ENCODE results near the gene KATNB1.

Gene KATNB1

GRCh38 chr16:57723170-57723569, 12.4 kb upstream of the KATNB1 start:
- TF ChIP-seq EZH2phosphoT487 (IDR thresholded peaks at IDR 0.05; ENCODE audit: borderline replicate concordance, low read length) (no peak), CTCF (IDR thresholded peaks at IDR 0.05; ENCODE audit: low read depth, low read length, poor library complexity, severe bottlenecking) (no peak)
- H3K36me3 ChIP-seq (ENCODE audit: control insufficient read depth, low read length) = no peaks in the 10 kb centered on the region
- H3K27me3 ChIP-seq (ENCODE audit: control insufficient read depth, low read length) = no peaks in the 10 kb centered on the region
- no peak overlapping the region for H3K27ac ChIP-seq (ENCODE audit: low read depth, low read length)
- H3K4me1 ChIP-seq (ENCODE audit: control insufficient read depth, low read length) = peaks cover 8% of the 10 kb centered on the region; the same call in 1 of the 2 replicates
- H4K20me1 ChIP-seq (ENCODE audit: control insufficient read depth, insufficient read depth, low read depth, low read length) = no peaks in the 10 kb centered on the region
- H3K79me2 ChIP-seq (ENCODE audit: control insufficient read depth, low read length) = no peaks in the 10 kb centered on the region
- H3K4me2 ChIP-seq (ENCODE audit: low read length) = no peak overlapping the region
- H3K9me2 ChIP-seq (replicated peaks; ENCODE audit: control insufficient read depth, low read length) = no peaks in the 10 kb centered on the region
- H3K4me3 ChIP-seq (ENCODE audit: low read length) = no peak overlapping the region
- no peaks in the 10 kb centered on the region for H3K9me3 ChIP-seq (ENCODE audit: control insufficient read depth, insufficient read depth, low read length)
- H3F3A ChIP-seq (ENCODE audit: control insufficient read depth, insufficient read depth) = no peaks in the 10 kb centered on the region

GRCh38 chr16:57724531-57724930, 11.0 kb upstream of the KATNB1 start:
- no peaks in the 10 kb centered on the region for H3K9me3 ChIP-seq (ENCODE audit: control insufficient read depth, insufficient read depth, low read length)
- H3K9me2 ChIP-seq (replicated peaks; ENCODE audit: control insufficient read depth, low read length) = no peaks in the 10 kb centered on the region
- no peaks in the 10 kb centered on the region for H4K20me1 ChIP-seq (ENCODE audit: control insufficient read depth, insufficient read depth, low read depth, low read length)
- TF ChIP-seq CTCF (IDR thresholded peaks at IDR 0.05; ENCODE audit: low read depth, low read length, poor library complexity, severe bottlenecking) (no peak), EZH2phosphoT487 (IDR thresholded peaks at IDR 0.05; ENCODE audit: borderline replicate concordance, low read length) (no peak)
- peaks cover 8% of the 10 kb centered on the region; the same call in 1 of the 2 replicates for H3K4me1 ChIP-seq (ENCODE audit: control insufficient read depth, low read length)
- H3K4me2 ChIP-seq (ENCODE audit: low read length) = no peak overlapping the region
- H3F3A ChIP-seq (ENCODE audit: control insufficient read depth, insufficient read depth) = no peaks in the 10 kb centered on the region
- H3K27ac ChIP-seq (ENCODE audit: low read depth, low read length) = no peak overlapping the region
- no peaks in the 10 kb centered on the region for H3K79me2 ChIP-seq (ENCODE audit: control insufficient read depth, low read length)
- no peaks in the 10 kb centered on the region for H3K27me3 ChIP-seq (ENCODE audit: control insufficient read depth, low read length)
- no peak overlapping the region for H3K4me3 ChIP-seq (ENCODE audit: low read length)
- no peaks in the 10 kb centered on the region for H3K36me3 ChIP-seq (ENCODE audit: control insufficient read depth, low read length)

- Histone ChIP-seq H3K27me3 (ENCODE audit: control insufficient read depth, low read length) (no peaks in the 10 kb centered on the region), H3K79me2 (ENCODE audit: control insufficient read depth, low read length) (no peaks in the 10 kb centered on the region), H3K4me3 (ENCODE audit: low read length) (no peak overlapping the region), H3K4me2 (ENCODE audit: low read length) (no peak overlapping the region), H3F3A (ENCODE audit: control insufficient read depth, insufficient read depth) (no peaks in the 10 kb centered on the region), H3K9me2 (replicated peaks; ENCODE audit: control insufficient read depth, low read length) (no peaks in the 10 kb centered on the region), H3K9me3 (ENCODE audit: control insufficient read depth, insufficient read depth, low read length) (no peaks in the 10 kb centered on the region), H3K27ac (ENCODE audit: low read depth, low read length) (no peak overlapping the region), H4K20me1 (ENCODE audit: control insufficient read depth, insufficient read depth, low read depth, low read length) (no peaks in the 10 kb centered on the region), H3K4me1 (ENCODE audit: control insufficient read depth, low read length) (peaks cover 8% of the 10 kb centered on the region; the same call in 1 of the 2 replicates), H3K36me3 (ENCODE audit: control insufficient read depth, low read length) (no peaks in the 10 kb centered on the region)
- TF ChIP-seq CTCF (IDR thresholded peaks at IDR 0.05; ENCODE audit: low read depth, low read length, poor library complexity, severe bottlenecking) = no peak
- no peak for TF ChIP-seq EZH2phosphoT487 (IDR thresholded peaks at IDR 0.05; ENCODE audit: borderline replicate concordance, low read length)
Observed at GRCh38 chr16:57725151-57725550, 10.4 kb upstream of the KATNB1 start.
